NCI-H748 treated with DMSO at 0.1 percent for 48 hours (cell line): ENCODE results near the gene CD81.
"Not testable (repeated sequence)": the region's sequence is repeated elsewhere in the genome, so short reads cannot be mapped to it uniquely, and the experiment has no call there.

Experiments used
- DNase-seq: peaks from one replicate; lab custom pipeline; 2025; lab: John Stamatoyannopoulos, UW

Gene CD81

DNA sequence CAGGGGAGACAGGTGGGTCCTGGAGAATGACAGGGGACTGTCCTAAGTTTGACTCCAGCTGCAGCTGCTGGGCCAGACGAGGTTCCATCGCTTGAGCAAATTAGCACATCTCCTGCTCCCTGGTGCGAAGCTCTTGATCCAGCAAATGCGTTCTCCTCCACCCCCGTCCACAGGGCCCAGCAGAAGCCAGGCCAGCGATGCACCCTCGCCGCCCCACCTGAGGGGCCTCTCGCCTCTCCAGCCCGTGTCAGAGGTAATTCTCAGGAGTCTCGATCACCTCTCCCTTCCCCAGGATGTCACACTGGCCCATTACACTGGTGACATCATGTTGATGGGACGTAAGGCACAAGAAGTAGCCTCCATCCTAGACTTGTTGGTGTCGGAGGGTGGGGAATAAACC, 19.5 kb upstream of the CD81 start:
- not testable (repeated sequence) for DNase-seq

DNA sequence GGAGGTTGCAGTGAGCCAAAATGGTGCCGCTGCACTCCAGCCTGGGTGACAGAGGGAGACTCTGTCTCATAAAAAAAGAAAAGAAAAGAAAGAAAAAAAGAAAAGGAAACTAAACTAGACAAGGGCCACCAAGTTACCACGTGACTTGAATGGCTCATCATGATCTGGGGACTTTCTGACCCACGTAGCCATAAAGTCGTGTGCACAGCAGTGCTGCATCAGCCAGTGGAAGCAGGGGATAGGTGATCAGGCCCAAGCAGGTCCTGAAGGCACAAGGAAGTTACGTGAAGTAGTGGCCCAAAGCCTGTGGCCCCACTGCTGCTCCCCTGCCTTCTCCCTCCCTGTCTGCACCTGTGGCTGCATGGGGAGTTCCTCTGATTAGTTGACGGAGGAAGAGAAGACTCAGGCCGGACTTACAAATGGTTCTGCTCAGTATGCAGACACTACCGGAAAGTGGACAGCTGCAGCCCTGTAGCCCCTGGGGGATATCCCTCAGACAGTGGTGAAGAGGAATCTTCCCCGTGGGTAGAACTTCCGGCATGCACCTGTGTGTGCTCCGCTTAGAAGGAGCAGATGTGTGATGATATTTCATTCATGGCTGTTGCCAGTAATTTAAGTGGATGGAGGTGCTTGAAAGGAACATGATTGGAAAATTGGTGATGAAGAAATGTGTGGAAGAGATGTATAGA, 18.2 kb upstream of the CD81 start:
- no peak for DNase-seq

DNA sequence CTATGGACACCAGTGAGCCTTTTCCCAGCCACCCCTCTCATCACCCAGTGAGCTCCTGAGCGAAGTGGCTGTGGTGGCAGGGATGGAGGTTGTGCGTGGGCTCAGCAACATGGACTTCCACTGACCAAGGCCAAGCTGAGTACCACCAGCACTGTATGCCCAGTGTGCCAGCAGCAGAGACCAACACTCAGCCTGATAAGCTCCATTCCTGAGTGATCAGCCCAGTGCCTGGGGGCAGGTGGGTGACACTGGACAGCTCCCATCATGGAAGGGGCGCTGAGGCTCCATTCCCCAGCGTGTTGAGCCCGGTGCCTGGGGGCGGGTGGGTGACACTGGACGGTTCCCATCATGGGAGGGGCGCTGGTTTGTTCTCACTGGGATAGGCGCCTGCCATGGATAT, 17.6 kb upstream of the CD81 start:
- no peak for DNase-seq

DNA sequence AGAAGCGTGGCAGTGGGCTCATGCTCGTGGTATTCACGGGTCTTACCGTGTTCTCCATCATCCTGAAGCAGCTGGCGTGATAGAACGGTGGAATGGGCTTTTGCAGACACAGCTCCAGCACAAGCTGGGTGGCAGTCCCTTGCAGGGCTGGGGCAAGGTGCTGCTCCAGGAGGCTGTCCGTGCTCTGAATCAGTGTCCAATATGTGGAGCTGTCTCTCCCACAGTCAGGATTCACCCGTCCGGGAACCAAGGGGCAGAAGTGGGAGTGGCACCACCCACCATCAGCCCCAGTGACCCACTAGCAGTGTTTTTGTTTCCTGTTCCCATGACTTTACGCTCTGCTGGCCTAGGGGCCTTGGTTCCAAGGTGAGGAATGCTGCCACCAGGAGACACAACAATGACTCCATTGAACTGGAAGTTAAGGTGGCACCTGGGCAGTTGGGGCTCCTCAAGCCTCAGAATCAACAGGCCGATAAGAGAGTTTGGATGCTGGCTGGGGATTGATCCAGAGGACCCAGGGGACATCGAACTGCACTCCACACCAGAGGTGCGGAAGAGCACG, 16.9 kb upstream of the CD81 start:
- no peak for DNase-seq

DNA sequence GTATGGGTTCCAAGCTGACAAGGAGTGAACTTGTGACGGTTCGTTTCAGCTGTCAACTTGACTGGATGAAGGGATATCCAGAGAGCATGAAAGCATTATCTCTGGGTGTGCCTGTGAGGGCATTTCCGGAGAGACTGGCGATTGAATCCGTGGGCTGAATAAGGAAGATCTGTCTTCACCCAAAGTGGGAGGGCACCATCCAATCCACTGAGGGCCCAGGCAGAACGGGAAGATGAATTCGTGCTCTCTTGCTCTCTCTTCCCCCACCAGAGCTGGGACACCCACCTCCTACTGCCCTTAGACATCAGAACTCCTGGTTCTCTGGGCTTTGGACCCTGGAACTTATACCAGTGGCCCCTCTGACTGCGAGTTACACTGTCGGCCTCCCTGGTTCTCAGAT, 15.5 kb upstream of the CD81 start:
- no peak for DNase-seq

DNA sequence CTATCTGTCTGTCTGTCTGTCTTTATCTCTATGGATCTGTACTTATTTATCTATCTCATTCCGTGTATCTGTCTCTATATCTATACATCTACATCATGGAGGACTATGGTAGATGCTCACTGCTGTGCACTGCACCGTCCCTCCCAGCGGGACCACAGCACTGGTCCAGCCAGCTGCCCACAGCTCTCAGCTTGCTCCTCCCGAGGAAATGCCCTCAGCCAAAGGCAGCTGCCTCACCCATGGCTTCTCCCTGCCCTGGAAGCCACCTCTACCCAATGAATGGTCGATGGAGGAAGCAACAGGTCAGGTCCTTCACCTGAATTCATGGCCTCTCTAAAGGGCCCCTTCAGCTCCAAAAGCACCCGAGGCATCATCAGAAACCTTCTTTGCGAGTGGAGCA, 14.7 kb upstream of the CD81 start:
- no peak for DNase-seq

DNA sequence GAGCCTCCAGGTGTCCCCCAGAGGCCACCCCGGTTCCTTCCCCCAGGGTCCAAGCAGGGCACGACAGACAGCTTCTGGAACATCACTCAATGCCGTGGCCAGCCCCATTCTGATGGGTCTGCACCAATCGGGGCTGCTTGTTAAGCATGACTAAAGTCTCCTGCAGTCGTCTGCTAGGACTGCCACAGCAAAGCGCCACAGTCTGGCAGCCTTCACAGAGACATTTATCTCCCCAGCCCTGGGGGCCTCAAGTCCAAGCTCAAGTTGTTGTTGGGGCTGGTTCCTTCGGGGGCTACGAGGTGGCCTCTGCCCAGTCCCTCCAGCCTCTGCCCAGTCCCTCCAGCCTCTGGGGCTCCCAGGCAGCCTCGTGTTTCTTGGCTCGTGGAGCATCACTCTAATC, 14.0 kb upstream of the CD81 start:
- DNase-seq, result no peak

DNA sequence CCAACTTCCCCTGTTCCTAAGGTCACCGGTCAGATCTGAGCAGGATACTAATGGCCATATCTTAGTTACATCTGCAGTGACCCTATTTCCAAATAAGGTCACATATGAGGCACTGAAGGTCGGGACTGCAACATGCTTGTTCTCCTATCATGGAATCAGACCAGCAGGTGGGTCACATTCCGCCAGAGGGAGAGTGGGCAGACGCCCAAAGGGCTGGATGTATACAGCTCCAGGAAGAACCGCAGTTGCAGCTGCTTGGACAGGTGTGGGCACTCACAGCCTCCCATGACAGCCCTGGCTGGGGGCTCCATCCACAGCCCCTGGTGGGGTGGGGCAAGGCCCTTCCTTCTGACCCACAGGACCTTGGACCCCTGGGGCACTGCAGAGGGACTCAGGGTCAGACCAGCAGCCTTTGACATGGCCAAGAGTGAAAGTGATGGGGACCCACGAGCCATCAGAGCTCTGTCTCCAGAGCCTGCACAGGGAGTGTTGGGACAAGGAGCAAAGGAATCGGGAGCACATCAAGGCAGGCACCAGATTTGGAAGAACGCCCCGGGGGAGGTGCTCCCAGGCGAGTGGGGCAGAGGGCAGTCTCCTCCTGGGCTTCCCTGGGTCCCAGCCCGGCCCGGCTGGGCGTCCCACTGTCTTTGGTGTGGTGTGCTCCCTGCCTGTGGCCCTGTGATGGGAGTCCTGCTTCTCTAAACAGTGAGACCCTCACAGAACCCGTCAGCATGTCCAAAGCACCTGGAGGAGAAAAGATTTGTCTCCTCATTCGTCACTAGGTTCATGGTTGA, 13.3 kb upstream of the CD81 start:
- DNase-seq, result no peak

DNA sequence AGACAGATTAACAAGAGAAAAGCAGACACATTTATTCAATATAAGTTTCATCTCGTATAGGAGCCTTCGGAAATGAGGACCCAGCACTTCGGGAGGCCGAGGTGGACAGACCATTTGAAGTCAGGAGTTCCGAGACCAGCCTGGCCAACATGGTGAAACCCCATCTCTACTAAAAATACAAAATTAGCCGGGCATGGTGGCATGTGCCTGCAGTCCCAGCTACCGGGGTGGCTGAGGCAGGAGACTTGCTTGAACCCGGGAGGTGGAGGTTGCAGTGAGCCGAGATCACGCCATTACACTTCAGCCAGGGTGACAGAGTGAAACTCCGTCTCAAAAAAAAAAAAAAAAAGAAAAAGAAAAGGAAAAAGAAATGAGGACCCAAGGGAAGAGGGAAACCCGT, 12.7 kb upstream of the CD81 start:
- not testable (repeated sequence) for DNase-seq

DNA sequence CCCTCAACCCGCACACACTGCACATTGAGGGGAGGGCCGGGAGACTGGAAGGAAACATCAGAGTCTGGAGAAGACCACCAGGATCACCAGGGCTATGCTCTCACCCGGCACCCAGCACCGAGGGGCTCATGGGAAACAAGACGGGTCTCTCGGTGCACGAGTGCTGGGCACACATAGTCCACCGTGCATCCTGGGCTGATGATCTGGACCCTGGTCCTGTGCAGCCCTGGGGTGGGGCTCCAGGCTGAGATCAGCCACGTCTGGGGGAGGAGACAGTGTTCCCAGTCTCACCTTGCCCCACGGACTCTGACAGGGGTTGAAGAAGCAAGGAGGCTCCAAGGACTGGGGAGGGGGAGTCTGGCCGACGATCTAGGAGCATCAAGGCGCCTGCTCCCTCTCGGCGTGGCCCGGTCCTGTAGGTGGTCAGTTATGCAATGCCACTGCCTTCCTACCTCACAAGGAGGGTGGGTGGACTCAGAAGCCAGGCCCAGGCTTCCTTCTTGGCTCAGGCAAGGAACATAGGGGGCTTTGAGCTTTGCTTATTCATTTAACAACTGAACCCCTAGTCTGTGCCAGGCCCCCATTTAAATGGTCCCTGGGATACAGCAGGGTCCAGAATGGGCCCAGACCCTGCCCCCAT, 11.4 kb upstream of the CD81 start:
- DNase-seq, result no peak

DNA sequence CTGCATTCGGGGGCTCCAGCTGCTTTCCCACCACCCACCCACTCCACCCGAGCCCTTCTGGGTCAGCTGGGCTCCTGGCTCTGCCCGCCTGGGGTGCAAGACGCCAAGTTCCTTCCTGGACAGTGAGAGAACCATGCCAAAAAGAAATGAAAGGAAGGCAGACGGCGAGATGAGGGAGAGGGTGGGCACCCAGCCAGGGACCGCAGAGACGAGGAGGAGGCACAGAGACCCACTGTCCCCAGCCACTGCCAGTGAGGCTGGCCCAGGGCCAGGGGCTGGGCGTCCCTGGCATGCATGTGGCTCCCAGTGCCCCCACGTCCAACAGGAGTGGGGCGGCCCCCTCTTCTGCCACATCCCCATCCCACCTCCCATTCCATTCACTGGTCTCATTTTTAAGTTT, 10.8 kb upstream of the CD81 start:
- DNase-seq, result no peak

DNA sequence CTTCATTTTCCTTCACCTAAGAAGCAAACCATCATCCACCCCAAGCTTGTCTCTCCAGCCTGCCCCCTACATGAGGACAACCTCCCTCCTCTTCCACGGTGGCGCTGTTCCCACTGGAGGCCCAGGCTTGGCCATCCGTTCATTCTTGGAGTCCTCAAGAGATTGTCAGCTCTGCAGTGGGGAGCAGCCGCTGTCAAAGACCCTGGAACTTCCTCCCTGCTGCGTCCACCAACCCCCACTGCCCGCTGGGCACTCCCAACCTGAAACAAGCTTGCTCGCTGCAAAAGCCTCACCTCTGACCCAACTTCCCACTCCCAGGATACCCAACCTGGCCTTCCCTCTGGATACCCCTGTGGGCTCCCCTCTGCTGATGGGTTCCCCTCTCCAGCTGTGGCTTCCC, 10.4 kb upstream of the CD81 start:
- no peak for DNase-seq

DNA sequence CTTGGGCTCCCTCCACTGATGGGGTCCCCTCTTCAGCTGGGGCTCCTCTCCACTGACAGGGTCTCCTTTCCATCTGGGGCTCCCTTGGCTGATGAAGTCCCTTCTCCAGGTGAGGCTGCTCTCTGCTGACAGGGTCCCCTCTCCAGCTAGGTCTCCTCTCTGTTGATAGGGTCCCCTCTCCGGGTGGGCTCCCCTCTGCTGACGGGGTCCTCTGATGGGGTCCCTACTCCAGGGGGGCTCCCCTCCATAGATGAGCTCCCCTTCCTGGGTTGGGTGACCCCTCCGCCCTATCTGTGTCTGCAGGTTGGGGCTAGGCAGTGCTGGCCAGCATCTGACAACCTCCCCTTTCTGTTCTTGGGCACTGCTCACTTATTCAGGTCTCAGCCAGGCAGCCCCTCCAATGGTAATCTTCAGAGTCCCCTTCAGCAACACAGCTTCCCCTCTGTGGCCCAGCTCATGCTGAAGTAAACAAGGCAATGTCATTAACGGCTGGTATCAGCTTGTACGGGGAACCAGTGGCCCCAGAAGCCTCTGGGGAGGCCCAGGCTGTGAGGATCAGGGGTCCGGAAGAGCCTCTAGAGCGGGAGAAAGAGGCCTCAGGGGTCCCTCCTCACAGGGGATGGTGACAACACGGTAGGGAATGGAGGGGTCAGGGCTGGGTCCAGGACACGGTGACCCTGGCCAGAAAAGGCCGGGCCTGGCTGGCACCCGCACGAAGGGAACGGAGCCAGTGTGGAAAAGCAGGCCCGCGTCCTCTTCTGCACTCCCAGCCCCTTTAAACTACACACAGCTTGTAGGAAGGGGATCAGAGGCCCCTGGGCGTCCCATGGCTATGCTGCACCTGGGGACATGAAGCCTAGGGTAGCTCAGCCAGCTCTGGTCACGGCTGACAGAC, 9.6 kb upstream of the CD81 start:
- no peak for DNase-seq

DNA sequence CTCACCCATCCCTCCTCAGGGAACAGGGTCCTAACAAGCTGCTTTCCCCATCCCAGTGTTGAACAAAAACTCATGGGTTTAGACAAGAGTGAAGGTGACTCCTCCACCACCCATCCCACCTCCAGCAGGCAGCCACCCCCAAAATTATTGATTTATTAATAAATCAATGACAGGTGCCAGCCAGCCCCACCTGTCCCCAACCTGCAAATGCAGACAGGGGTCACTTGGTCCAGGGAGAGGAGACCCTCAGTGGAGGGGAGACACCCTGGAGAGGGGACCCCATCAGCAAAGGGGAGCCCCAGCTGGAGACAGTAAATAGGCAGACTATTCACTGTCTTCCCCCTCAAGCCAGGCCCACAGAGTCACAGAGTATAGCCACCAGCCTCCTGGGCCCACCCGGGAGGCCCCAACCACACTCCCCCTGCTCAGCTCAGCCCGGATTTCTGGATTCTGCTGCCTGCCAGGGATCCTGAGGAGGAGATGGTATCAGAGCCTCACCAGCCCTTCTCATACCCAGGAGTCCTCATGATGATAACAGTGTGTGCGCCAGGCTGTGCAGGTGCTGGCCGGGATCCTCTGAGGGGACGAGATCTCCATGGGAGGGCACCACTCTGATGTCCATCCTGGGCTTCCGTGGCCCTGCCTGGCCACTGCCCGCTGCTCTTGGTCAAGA, 8.8 kb upstream of the CD81 start:
- DNase-seq, result no peak

DNA sequence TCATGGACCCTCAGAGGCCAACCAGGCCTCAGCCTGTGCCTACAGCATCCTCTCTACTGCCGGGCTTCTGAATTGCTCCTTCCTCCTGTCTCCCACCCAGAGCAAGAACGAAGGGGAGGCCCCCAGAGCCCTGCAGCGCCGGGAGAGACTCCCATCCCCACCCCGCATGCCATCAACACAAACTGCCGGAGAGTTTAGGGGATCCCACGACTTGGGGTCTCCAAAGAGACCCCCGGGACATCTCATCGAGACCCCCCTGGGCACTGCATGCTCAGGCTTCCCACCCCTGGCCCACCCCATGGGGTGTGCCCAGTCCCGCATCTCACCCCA, 8.3 kb upstream of the CD81 start:
- no peak for DNase-seq

DNA sequence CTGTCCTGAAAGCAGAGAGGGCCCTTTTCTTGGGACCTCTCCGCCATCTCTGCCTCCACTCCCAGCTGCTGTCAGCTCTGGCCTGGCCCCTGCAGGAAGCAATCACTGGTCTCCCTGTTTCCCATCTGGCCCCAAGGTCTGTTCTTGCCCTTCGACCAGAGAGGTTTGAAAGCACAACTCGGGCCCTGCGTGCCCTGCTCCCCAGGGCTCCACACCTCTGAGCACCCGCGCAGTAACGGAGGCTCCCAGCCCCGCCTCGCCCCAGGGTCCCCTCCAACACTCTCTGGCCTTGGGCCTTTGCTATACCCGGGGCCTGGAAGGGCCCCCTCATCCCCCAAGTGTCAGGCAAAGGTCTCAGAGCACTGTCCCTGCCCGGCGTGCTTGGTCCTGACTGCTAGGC, 7.8 kb upstream of the CD81 start:
- no peak for DNase-seq

DNA sequence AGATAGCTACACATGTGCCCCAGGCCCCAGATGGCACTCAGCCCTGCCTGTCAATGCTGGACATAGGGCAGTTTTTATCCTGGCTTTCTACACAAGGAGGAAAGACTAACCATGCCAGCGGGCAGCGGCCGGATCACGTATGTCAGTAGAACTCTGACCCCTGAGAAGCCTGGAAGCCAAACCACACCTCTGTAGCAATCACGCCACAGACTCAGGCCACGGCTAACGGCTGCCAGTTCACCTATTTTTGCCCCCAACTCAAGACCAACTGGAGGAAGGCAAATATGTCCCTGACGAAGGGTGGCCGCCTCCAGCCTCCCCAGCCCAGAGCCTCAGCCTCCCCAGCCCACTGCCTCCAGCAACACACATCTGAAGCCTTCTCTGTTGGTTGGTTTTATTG, 7.2 kb upstream of the CD81 start:
- no peak for DNase-seq

DNA sequence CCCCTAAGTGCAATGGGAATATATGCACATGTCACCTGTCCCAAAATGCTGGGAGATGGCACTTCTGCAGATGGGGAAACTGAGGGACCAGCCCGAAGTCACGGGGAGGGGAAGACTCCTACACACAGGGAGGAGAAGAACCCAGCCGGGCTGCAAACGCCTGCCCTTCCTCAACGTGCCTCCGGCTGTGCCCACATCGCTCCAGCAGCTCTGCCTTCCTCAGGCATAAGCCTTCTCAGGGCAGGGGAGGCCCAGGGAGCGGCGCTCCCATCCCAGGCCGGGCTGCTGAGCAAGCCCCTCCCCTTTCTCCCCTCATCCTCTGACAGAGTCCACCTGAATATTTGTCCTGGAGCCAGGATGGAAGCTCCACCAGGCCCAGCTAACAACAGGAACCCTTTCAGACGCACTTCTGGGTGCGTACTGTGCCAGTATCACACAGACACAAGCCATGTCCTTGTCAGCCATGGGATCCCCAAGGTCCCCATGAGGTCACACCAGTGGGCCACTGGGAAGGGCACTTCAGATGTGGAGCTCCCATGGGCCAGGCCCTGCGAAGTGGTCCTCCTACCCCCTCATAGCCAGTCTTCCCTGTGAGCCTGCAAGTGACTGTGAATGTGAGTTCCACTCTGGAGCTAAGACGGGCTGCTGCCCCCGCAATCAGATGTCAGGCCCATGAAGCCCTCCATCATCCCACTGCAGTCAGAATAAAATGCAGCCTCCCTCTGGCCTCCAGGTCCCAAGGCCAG, 2.5 kb upstream of the CD81 start:
- DNase-seq, result no peak

DNA sequence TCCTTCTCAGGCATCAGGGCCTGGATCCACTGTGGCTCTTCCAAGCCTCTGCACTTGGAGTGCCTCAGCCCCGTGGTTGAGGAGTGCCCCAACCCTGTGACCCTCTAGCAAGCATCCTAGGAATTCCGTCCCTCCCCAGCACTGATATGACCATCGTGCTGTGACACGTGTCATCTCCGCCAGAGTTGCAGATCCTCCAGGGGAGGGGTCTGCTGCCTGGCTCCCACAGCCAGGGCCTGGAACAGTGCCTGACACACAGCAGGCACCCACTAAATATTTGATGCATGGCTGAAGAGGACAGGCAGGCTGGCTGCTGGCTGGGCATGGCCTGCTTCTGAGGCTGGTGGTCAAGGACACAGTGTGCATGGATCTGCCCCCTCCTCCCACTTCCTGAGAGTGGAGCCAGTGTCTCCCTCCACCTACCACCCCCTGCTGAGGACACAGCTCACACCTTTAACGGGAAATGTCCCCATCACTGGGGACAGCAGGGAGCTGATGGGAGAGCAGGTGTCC, 1.7 kb upstream of the CD81 start:
- no peak for DNase-seq

DNA sequence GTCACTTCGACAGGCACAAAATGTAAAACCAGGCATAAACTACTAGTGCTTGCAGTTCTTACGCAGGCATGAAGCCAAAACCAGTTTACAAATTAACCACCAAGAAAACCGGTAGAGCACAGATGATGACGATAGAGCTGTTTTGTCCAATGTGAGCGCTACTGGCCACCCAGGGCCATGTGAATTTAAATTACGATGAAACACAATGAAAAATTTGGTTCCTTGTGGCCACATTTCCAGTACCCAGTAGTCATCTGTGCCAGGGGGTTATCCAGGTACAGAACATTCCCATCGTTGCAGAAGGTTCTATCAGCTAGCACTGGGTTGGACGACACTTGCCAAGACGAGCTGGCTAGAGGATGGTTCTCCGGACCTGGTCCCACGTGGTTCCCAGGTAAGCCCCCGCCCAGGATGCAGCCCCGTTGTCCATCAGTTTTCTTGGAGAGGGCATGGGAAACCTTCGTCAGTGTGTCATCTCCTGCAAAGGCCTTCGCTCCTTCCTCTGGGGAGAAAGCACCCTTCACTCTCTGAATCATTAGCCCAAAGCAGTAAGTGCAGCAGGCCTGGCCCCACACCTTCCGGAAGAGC, 1.1 kb upstream of the CD81 start:
- DNase-seq, result no peak
